ENCODE measurements around the gene NHSL2.

NHSL2 gene

DNA sequence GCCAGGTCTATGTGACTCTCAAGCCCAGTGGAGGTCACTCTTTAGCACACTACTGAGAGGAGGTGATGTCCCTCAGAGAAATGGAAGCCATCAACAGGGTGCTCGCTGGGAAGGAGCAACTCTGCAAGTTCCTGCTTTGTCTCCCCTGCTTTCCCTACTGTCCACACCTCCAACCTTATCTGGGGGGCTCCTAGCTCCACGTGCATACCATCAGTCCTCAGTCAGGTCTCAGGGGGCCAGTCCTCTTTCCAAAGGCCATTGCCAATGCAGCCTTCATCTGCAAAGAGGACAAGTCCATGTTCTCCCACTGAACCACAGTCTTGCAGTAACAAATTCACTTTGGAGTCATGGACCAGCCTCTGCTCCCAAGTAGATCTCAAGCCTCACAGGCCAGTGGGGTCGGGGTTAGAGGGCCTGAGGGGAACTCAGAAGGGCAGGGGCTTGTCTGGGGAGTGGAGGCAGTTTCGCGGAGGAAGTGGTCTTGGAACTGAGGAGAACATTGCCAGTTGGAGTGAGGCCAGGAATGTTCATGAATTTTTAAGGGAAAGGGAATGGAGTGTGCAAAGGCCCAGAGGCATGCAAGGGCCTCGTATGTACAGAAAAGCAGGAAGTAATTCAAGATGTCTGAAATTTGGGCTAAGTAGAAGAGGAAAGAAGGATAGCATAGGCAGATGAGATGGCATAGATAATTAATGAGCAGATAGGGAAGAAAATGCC lies 212.1 kb downstream of the NHSL2 start:
- TF ChIP-seq, protein P1, sequence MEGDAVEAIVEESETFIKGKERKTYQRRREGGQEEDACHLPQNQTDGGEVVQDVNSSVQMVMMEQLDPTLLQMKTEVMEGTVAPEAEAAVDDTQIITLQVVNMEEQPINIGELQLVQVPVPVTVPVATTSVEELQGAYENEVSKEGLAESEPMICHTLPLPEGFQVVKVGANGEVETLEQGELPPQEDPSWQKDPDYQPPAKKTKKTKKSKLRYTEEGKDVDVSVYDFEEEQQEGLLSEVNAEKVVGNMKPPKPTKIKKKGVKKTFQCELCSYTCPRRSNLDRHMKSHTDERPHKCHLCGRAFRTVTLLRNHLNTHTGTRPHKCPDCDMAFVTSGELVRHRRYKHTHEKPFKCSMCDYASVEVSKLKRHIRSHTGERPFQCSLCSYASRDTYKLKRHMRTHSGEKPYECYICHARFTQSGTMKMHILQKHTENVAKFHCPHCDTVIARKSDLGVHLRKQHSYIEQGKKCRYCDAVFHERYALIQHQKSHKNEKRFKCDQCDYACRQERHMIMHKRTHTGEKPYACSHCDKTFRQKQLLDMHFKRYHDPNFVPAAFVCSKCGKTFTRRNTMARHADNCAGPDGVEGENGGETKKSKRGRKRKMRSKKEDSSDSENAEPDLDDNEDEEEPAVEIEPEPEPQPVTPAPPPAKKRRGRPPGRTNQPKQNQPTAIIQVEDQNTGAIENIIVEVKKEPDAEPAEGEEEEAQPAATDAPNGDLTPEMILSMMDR (conservative IDR thresholded peaks at IDR 0.05; ENCODE audit: low read depth): no peak
- CTCF ChIA-PET: no interaction called here
- POLR2A ChIA-PET (ENCODE audit: low non-redundant PET): no interaction called here
- H3K27ac ChIP-seq: no peak overlapping the region
- DNase-seq (ENCODE audit: low spot score): no peak

DNA sequence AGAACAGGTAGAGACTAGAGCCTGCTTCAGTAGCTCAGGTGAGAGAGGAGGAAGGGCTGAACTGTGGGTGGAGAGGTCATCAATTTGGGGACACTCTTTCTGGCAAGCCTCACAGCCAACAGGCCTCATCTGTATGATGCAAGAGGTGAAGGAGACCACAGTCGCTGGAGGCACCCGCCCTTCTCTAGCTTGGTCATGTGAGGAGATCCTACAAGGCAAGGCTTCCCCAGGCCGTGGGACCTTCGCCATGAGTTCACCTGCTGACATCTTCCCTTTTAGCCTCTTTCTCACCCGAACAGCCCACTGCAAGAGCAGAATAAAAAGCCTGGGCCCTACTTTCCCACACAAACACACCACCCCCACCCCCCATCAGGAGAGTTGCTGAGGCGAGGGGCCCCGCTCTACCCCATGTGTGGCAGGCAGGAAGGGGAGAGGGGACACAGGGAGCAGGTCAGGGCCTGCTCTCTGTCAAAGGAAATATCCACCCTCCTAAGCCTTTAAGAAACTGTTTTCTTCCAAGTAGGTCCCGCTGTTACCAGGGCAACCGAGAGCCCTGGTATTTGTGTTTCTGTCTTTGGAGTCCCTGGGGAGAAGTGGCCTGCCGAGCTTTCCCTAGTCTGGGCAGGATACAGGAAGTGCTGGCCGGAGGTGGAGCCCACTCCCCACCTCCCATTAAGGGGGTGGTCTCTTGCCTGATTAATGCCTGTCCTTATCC lies 213.0 kb downstream of the NHSL2 start:
- CTCF ChIA-PET: no interaction called here
- no peak overlapping the region for H3K27ac ChIP-seq
- TF ChIP-seq, protein P1 (conservative IDR thresholded peaks at IDR 0.05; ENCODE audit: low read depth): no peak
- POLR2A ChIA-PET (ENCODE audit: low non-redundant PET): no interaction called here
- no peak for DNase-seq (ENCODE audit: low spot score)

DNA sequence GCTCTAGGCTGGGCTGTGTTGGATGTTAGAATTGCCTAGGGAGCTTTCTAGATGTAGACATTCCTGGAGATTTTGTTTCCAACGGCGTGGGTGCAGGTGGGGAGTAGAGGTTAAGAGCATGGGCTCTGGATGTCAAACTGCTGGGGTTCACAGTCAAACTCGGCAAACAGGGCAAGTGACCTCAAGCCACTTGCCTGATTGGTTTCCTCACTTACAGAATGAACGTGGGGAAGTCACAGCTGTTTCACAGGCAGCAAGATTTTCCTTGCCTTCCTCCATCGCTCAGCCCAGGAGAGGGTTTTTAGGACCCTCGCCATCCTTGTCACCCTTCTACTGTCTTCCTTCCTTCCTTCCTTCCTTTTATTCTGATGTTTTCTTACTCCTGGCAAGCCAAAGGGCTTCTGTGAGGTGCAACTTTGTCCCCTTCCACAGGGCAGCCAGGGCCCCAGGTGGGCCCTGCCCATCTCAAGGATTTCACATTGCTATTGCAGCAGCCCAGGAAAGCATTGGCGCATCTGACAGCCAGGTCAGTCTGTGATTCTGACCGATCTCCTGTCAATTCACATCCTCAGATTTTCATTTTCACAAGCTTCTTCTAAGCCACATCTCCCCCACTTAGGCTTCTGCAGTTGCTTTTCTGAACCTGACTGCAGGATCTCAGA lies 214.0 kb downstream of the NHSL2 start:
- POLR2A ChIA-PET (ENCODE audit: low non-redundant PET): no interaction called here
- CTCF ChIA-PET: no interaction called here
- TF ChIP-seq, protein P1 (conservative IDR thresholded peaks at IDR 0.05; ENCODE audit: low read depth): no peak
- H3K27ac ChIP-seq: no peak overlapping the region
- no peak for DNase-seq (ENCODE audit: low spot score)

DNA sequence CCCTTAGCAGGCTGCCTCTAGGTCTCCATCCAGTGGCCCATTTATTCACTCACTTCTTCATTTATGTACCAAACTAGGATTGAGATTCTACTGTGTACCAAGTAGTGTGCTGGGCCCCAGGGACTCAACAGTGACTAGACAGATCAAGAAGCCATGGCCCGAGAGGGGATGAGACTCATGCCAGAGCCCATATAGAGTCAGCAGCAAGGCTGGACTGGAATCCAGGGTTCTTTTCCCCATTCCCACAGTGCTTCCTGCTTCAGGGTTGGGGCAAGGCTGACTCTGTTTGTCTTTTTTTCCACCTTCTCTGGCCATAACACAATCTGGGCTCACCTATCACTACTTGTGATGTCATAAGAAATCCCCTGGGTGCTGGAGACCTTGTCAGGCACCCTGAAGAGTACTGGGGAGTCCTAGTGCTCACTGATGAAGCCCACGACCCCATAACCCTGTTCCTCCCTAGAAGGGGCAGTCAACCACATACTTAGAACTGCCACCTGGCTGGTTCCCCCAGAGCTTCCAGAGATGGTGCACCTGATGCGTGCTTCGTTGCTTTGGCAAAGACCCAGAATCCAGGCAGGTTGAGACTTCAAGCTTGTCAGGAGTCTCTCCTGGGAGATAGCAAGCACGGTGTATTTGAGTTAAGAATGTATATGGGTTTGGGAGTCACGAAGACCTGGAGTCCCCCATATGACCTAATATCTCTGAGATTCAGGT lies 214.8 kb downstream of the NHSL2 start:
- ChIA-PET CTCF (interaction anchor here (1.3 kb wide), 1 partner anchor 107 kb away, joined by 5 read pairs; no protein-coding TSS in a partner anchor), POLR2A (ENCODE audit: low non-redundant PET) (no interaction called here)
- DNase-seq (ENCODE audit: low spot score): no peak
- no peak overlapping the region for H3K27ac ChIP-seq
- TF ChIP-seq, protein P1 (conservative IDR thresholded peaks at IDR 0.05; ENCODE audit: low read depth): no peak

DNA sequence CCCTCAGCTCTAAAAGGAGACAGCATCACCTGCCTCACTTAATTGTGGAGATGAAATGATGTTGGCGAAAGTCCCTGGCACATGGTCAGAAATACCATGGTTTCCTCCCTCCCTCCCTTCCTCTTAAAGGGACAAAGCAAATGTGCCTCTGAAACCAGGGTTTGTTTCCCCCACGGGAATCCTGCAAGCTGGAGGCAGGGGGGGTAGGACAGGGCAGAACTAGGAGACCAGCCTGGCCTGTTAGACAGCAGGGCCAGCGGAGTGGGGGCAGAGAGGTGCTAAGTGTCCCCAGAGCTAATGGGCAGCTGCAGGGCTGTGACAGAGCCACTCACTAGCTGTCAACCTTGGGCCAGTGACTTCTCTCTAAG lies 215.4 kb downstream of the NHSL2 start:
- TF ChIP-seq, protein P1 (conservative IDR thresholded peaks at IDR 0.05; ENCODE audit: low read depth): no peak
- POLR2A ChIA-PET (ENCODE audit: low non-redundant PET): no interaction called here
- DNase-seq (ENCODE audit: low spot score): no peak
- CTCF ChIA-PET: interaction anchor here (0.6 to 1.3 kb wide), 3 partner anchors 51 to 193 kb away, joined by 3 to 5 read pairs (median 3); no protein-coding TSS in a partner anchor
- no peak overlapping the region for H3K27ac ChIP-seq

DNA sequence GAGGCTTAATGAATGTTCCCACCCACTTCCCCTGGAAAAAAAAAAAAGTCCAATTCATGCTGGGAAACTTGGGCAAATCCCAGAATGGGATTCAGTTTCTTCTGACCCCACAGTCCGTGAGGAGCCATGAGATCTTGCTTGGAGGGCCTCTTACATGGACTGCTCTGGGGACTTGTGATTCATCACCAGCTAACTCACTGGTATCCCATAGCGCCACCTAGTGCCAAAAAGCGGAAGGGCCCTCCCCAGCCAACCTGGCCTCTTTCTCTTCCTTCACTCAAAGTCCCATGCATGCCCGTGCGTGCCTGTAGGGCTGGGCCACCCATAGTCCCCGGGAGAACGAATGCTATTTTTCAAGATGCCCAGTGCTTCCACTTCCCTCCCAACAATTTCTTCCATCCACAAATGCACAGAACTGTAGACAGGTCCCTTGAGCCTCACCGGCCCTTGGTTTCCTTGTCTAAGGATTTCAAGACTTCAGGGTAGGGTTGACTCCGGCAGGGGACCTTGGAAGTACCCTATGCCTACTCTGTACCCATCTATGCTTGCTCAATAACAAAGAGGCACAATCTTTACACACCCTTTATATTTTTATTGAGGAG lies 216.0 kb downstream of the NHSL2 start:
- POLR2A ChIA-PET (ENCODE audit: low non-redundant PET): no interaction called here
- TF ChIP-seq, protein P1 (conservative IDR thresholded peaks at IDR 0.05; ENCODE audit: low read depth): peak; percentile 74
- H3K27ac ChIP-seq: no peak overlapping the region
- DNase-seq (ENCODE audit: low spot score): peak; percentile 64
- CTCF ChIA-PET: interaction anchor here (0.6 to 1.3 kb wide), 4 partner anchors 51 to 193 kb away, joined by 3 to 5 read pairs (median 3); no protein-coding TSS in a partner anchor

Measured in RWPE1 (cell line).